HepG2 (cell line): ENCODE measurements around the gene USP32. TPM values are rescaled to one million over a fixed set of nuclear protein-coding genes. Genes with fewer than 3 reads are reported as not detected.

Experiments used
- ATAC-seq: fragments of 200-7000 bp; cut with Tn5 transposase; 3 replicates; pipeline ENCODE4 v1.9.1; 2020; ENCODE audit warnings: mild to moderate bottlenecking, moderate library complexity
- BruUV-seq: library from RNA; stranded (reverse); fragments of 400-500 nt; replicated peaks from 2 replicates; lab custom pipeline; 2021; lab: Mats Ljungman, UMichigan
- CTCF ChIA-PET: fragments of 300-600 bp; formaldehyde crosslinking; extraction: SDS; loops from one replicate; lab custom pipeline; 2021; ENCODE audit warnings: low total read pairs, inconsistent platforms, low intra/inter-chr PET ratio; lab: Yijun Ruan, JAX
- POLR2A ChIA-PET: fragments of 350-600 bp; sonication (Branson Sonifier 250); formaldehyde crosslinking; loops from one replicate; lab custom pipeline; 2020; ENCODE audit warnings: antibody characterized with exemption, inconsistent platforms; lab: Yijun Ruan, JAX
- DNase-seq: peaks from one replicate; pipeline ENCODE4 v3.0.0-alpha.2; 2015; ENCODE audit warnings: low spot score
- FAIRE-seq: peaks from 3 replicates; lab custom pipeline; 2011; peaks lifted over from hg19 to GRCh38; lab: Jason Lieb, UNC
- H2AFZ ChIP-seq: one replicate; pipeline ENCODE4 v1.6.1; 2011; ENCODE audit warnings: low read length, inconsistent platforms
- H3K27ac ChIP-seq: fragments of 300-600 bp; 3 replicates; pipeline ENCODE4 v1.8.0; 2011; ENCODE audit warnings: mixed run types, mild to moderate bottlenecking, mixed read lengths, low read length, inconsistent platforms; ENCODE audit not compliant: insufficient read depth; ENCODE audit errors: extremely low read length
- H3K27me3 ChIP-seq, 2 experiments: fragments of 200-600 bp in 1 of 2; 2 replicates in 1 of 2; 3 replicates in 1 of 2; pipeline versions ENCODE4 v1.6.0 to v1.8.0; 2011; ENCODE audit warnings: low read length in 2 of 2, mild to moderate bottlenecking in 2 of 2, moderate library complexity in 2 of 2, inconsistent platforms in 1 of 2; ENCODE audit not compliant: insufficient read depth in 2 of 2, control insufficient read depth in 1 of 2
- H3K36me3 ChIP-seq, 2 experiments: fragments of 200-600 bp in 1 of 2; replicated peaks in 1 of 2; 2 replicates in 1 of 2; 3 replicates in 1 of 2; pipeline versions ENCODE4 v1.5.1 to v1.8.0; 2011; ENCODE audit warnings: low read length in 2 of 2, inconsistent platforms in 1 of 2; ENCODE audit not compliant: insufficient read depth in 2 of 2, control insufficient read depth in 1 of 2
- H3K4me1 ChIP-seq: 2 replicates; pipeline ENCODE4 v1.5.1; 2012; ENCODE audit warnings: low read length, inconsistent platforms; ENCODE audit not compliant: insufficient read depth
- H3K4me2 ChIP-seq: 2 replicates; pipeline ENCODE4 v1.6.0; 2011; ENCODE audit warnings: low read depth, low read length, inconsistent platforms
- H3K4me3 ChIP-seq, 3 experiments: fragments of 200-600 bp in 1 of 3; sonication (generic), shearing (Covaris generic) in 1 of 3; replicated peaks in 1 of 3; 2 replicates each; pipeline ENCODE4 v1.5.1; 2011 to 2016; ENCODE audit warnings: low read length in 3 of 3, inconsistent platforms in 2 of 3, low read depth in 2 of 3, mild to moderate bottlenecking in 2 of 3, control low read depth in 1 of 3, mixed read lengths in 1 of 3; ENCODE audit not compliant: insufficient read depth in 1 of 3
- H3K79me2 ChIP-seq: one replicate; pipeline ENCODE4 v1.6.1; 2011; ENCODE audit warnings: low read length, inconsistent platforms; ENCODE audit not compliant: insufficient read depth
- H3K9ac ChIP-seq: 2 replicates; pipeline ENCODE4 v1.6.0; 2011; ENCODE audit warnings: mild to moderate bottlenecking, low read depth, low read length, inconsistent platforms; ENCODE audit not compliant: insufficient read depth
- H3K9me3 ChIP-seq: 2 replicates; pipeline ENCODE4 v1.5.1; 2012; ENCODE audit warnings: mild to moderate bottlenecking, low read length
- H4K20me1 ChIP-seq: 2 replicates; pipeline ENCODE4 v1.6.0; 2011; ENCODE audit warnings: inconsistent platforms, mild to moderate bottlenecking, low read length, moderate library complexity; ENCODE audit not compliant: insufficient read depth
- DNMT1 ChIP-seq: sonication (generic); formaldehyde crosslinking; IDR thresholded peaks from 2 replicates; pipeline ENCODE4 v1.5.1; 2020; ENCODE audit warnings: mild to moderate bottlenecking, missing genetic modification reagents
- MEF2D ChIP-seq: sonication (generic); formaldehyde crosslinking; IDR thresholded peaks from 2 replicates; pipeline ENCODE4 v1.5.1; 2020; ENCODE audit warnings: mild to moderate bottlenecking, missing genetic modification reagents
- SRF ChIP-seq: IDR thresholded peaks from 2 replicates; pipeline ENCODE4 v1.6.1; 2011; ENCODE audit warnings: mild to moderate bottlenecking, low read depth, low read length, moderate library complexity
- THRA ChIP-seq: sonication (generic); formaldehyde crosslinking; IDR thresholded peaks from 2 replicates; pipeline ENCODE4 v1.4.0; 2020; ENCODE audit warnings: missing genetic modification reagents, borderline replicate concordance
- ZBTB2 ChIP-seq: sonication (generic); formaldehyde crosslinking; IDR thresholded peaks from 2 replicates; pipeline ENCODE4 v1.8.0; 2022; ENCODE audit warnings: low read depth, missing genetic modification reagents
- ZNF496 ChIP-seq: sonication (generic); formaldehyde crosslinking; IDR thresholded peaks from 2 replicates; pipeline ENCODE4 v1.8.1; 2023; ENCODE audit warnings: mild to moderate bottlenecking, moderate library complexity, missing genetic modification reagents; ENCODE audit not compliant: insufficient replicate concordance
- ZNF501 ChIP-seq: sonication (generic); formaldehyde crosslinking; IDR thresholded peaks from 2 replicates; pipeline ENCODE4 v1.5.1; 2020; ENCODE audit warnings: mild to moderate bottlenecking, moderate library complexity, missing genetic modification reagents
- WGBS: methylation state at CpG from one replicate; pipeline ENCODE4 v1.1.6; 2017; ENCODE audit warnings: low lambda C conversion rate; 5-methylcytosine and 5-hydroxymethylcytosine counted together
- in situ Hi-C: cut with HindIII; loops from 2 replicates; pipeline ENCODE4 v1.10.0; 2017; ENCODE audit warnings: low pct_unique_long_range_greater_than_20kb; ENCODE audit not compliant: extremely low pct_ligation_motif_present
- intact Hi-C: fragments of 100-400 bp; cut with micrococcal nuclease; formaldehyde crosslinking; loops from one replicate; pipeline ENCODE4 v1.10.0; 2022; ENCODE audit not compliant: unreplicated experiment
- polyA plus RNA-seq, 8 experiments: library from polyadenylated mRNA; depleted of rRNA in 3 of 8; stranded (reverse) in 7 of 8; unstranded in 1 of 8; fragments of >200 nt; fragmentation: Illumina TruSeq in 4 of 8; extraction: Trizol in 4 of 8; gene quantifications; 2 replicates each; pipeline versions ENCODE4 v1.2.1 to v1.2.3, GENCODE V29; 2011 to 2016; ENCODE audit warnings: low read depth in 4 of 8, missing spikeins in 1 of 8, mixed read lengths in 1 of 8; ENCODE audit not compliant: insufficient read depth in 1 of 8
- total RNA-seq, 5 experiments: library from RNA; depleted of rRNA; stranded (reverse); fragments of >200 nt; fragmentation: Illumina TruSeq; extraction: Trizol; gene quantifications; 2 replicates each; pipeline ENCODE4 v1.2.3, GENCODE V29; 2016; ENCODE audit warnings: low read depth in 1 of 5
- TF ChIP-seq, protein P1 (sequence below): sonication (generic); formaldehyde crosslinking; IDR thresholded peaks from 2 replicates; pipeline ENCODE4 v1.4.0; 2020; ENCODE audit warnings: missing genetic modification reagents
- TF ChIP-seq, protein P2 (sequence below): sonication (generic); formaldehyde crosslinking; IDR thresholded peaks from 2 replicates; pipeline ENCODE4 v1.4.0; 2020; ENCODE audit warnings: missing genetic modification reagents

The USP32 gene
- total and polyA plus RNA-seq, 2 of the 13 experiments (the other 11 are each of a cell fraction or from before 2014, with no cell fraction given) = 24.9 to 39.9 TPM

DNA sequence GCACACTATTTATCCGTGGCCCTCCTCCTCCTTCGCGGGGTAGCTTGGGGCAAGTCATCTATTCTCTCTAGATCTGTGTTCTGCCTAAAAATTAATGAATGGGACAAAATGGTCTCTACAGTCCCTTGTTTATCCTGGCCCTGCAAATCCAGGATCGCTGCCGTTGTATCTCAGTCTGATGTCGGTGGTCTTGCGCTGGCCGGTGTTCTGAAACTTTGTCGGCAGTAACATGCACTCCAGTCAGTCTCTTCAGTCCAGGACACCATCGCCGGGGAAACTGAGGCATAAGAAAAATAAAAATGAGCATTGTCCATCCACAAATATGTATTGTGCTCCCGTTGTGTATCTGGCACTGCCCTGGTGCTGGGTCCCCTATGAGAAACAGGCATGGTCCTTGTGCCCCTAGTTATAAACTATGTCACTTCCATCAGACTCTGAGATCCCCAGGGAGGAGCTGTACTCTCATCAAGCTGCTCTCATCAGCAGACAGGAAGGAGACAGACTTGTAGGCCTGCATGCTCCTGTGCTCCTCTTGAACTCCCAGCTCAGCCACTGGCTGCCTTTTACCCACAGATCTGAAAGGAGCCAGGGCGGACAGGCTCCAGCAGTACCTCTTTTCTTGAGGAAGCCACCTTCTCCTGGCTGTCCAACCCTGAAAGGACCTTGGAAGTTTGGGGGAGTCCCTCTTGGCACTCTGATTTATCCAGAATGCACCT is 255.8 kb downstream of the USP32 start (continued):
- TF ChIP-seq ZNF496 (CRISPR knock-in tag) = no peak

GRCh38 chr17:60135151-60135950 is 256.6 kb downstream of the USP32 start:
- no peaks in the 10 kb centered on the region for H3K36me3 ChIP-seq
- H3K79me2 ChIP-seq = no peaks in the 10 kb centered on the region
- CTCF ChIA-PET = no interaction called here
- in situ Hi-C loops (no loop called here), intact Hi-C loops (no loop called here)
- H3K4me1 ChIP-seq = peaks cover 29% of the 10 kb centered on the region
- no peaks in the 10 kb centered on the region for H3K9me3 ChIP-seq
- peaks cover 4% of the 10 kb centered on the region; the same call in 1 of the 2 replicates for H4K20me1 ChIP-seq
- BruUV-seq = no TSS peak
- peak overlapping the region; percentile 93 for H3K4me2 ChIP-seq
- H3K4me3 ChIP-seq = peak overlapping the region; percentile 56 to 72 (median 64)
- peak overlapping the region; percentile 44 for H3K9ac ChIP-seq
- FAIRE-seq = peak; percentile 80
- POLR2A ChIA-PET = interaction anchor here (0.5 kb wide), 1 partner anchor 1433 kb away, joined by 4 read pairs; no protein-coding TSS in a partner anchor
- peak; percentile 77 for DNase-seq
- peak overlapping the region; percentile 73 for H2AFZ ChIP-seq
- H3K27ac ChIP-seq = no peak overlapping the region
- H3K27me3 ChIP-seq = peaks cover 4 to 56% of the 10 kb centered on the region in 2 experiments; a peak in 4 of 5 replicates
- ATAC-seq = peak; percentile 92
- 14% methylated on average over 36 of the region's 54 CpGs for WGBS
- TF ChIP-seq ZNF501 (peak; percentile 86), SRF (peak; percentile 97), ZBTB2 (CRISPR knock-in tag) (no peak; the same call in 1 of the 2 replicates), THRA (peak; percentile 41; the same call in 1 of the 2 replicates), DNMT1 (CRISPR knock-in tag) (no peak), MEF2D (CRISPR knock-in tag) (peak; percentile 71; the same call in 1 of the 2 replicates)
- TF ChIP-seq, protein P1, sequence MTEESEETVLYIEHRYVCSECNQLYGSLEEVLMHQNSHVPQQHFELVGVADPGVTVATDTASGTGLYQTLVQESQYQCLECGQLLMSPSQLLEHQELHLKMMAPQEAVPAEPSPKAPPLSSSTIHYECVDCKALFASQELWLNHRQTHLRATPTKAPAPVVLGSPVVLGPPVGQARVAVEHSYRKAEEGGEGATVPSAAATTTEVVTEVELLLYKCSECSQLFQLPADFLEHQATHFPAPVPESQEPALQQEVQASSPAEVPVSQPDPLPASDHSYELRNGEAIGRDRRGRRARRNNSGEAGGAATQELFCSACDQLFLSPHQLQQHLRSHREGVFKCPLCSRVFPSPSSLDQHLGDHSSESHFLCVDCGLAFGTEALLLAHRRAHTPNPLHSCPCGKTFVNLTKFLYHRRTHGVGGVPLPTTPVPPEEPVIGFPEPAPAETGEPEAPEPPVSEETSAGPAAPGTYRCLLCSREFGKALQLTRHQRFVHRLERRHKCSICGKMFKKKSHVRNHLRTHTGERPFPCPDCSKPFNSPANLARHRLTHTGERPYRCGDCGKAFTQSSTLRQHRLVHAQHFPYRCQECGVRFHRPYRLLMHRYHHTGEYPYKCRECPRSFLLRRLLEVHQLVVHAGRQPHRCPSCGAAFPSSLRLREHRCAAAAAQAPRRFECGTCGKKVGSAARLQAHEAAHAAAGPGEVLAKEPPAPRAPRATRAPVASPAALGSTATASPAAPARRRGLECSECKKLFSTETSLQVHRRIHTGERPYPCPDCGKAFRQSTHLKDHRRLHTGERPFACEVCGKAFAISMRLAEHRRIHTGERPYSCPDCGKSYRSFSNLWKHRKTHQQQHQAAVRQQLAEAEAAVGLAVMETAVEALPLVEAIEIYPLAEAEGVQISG (CRISPR knock-in tag) = peak; percentile 79
- TF ChIP-seq, protein P2, sequence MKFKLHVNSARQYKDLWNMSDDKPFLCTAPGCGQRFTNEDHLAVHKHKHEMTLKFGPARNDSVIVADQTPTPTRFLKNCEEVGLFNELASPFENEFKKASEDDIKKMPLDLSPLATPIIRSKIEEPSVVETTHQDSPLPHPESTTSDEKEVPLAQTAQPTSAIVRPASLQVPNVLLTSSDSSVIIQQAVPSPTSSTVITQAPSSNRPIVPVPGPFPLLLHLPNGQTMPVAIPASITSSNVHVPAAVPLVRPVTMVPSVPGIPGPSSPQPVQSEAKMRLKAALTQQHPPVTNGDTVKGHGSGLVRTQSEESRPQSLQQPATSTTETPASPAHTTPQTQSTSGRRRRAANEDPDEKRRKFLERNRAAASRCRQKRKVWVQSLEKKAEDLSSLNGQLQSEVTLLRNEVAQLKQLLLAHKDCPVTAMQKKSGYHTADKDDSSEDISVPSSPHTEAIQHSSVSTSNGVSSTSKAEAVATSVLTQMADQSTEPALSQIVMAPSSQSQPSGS (CRISPR knock-in tag) = peak; percentile 74; the same call in 1 of the 2 replicates
